PC-3 (cell line): ENCODE data around the gene LTB.

Source experiments
- CTCF ChIP-seq: fragments of 300-600 bp; sonication (generic); conservative IDR thresholded peaks from 2 replicates; pipeline ENCODE4 v1.5.1; 2017; ENCODE audit warnings: antibody characterized with exemption, low read depth, mild to moderate bottlenecking, low read length
- EZH2 ChIP-seq: fragments of 300-600 bp; sonication (generic); IDR thresholded peaks from one replicate; pipeline ENCODE4 v1.6.1; 2017; ENCODE audit warnings: antibody characterized with exemption, mild to moderate bottlenecking, low read length; ENCODE audit not compliant: unreplicated experiment

GRCh38 chr6:31614075-31614619 lies 31.9 kb upstream of the LTB start:
- TF ChIP-seq CTCF (no peak), EZH2 (no peak)
